Measurements from ENCODE around the gene OSBPL5.
"Not testable (repeated sequence)": the region's sequence is repeated elsewhere in the genome, so short reads cannot be mapped to it uniquely, and the experiment has no call there.

OSBPL5 gene

DNA sequence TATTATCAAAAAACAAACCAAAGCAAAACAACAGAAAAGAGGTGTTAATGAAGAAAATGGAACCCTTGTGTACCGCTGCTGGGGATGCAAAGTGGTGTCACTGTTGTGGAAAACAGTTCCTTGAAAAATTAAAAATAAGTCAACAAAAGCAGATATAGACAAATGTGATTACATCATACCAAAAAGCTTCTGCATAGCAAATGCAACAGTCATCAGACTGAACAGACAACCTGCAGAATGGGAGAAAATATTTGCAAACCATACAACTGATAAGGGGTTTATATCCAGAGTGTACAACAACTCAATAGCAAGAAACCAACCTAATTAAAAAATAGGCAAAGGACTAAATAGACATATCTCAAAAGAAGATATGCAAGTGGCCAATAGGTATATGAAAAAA, 85.0 kb downstream of the OSBPL5 start:
- DNase-seq: no peak

DNA sequence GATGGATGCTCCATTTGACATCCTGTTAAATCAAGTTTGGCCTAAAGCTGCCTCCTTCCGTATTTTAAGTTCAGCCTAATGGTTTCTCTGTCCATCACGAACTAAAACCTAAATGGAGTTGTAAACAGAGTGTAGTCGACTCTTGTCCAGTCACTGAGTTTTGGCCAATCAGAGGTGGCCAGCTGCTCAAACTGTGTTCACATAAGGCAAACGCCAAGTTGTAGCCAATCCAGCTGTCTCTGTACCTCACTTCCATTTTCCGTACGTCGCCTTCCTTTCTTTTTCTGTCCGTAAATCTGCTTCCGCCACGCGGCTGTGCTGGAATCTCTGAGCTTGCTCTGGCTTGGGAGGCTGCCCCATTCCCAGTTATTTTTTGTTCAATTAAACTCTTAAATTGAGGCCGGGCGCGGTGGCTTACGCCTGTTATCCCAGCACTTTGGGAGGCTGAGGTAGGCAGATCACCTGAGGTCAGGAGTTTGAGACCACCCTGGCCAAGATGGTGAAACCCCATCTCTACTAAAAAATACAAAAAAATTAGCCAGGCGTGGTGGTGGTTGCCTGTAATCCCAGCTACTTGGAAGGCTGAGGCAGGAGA, 87.2 kb downstream of the OSBPL5 start:
- DNase-seq: no peak

DNA sequence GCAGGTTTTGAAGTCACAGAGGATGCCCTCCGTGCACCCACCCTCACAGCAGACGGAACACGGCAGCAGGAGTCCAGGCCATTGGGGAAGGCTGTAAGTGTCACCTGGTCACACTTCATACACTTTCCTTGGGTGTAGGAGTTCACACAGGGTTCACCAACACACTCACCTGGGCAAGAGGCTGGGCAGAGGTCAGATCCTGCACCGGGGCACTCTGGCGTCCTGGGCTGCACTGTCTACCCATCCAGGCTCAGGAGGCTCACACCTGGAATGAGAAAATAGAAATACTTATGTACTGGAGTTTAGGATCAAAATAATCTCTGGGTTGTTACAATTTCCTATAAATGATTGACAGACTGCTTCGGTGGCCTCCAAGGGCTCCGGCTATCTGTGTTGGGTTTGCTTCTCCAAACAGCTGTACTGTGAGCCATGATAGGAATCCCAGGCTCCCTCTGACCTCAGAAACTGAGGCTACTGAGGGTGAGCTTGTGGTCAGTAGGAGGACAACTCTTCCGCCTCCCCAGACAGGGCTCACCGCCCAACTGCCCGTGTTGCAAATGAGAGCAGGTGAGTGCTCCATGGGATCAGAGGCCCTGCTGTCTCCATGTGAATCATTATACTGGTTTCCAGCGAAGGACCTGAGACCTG, 87.8 kb downstream of the OSBPL5 start:
- DNase-seq: no peak

DNA sequence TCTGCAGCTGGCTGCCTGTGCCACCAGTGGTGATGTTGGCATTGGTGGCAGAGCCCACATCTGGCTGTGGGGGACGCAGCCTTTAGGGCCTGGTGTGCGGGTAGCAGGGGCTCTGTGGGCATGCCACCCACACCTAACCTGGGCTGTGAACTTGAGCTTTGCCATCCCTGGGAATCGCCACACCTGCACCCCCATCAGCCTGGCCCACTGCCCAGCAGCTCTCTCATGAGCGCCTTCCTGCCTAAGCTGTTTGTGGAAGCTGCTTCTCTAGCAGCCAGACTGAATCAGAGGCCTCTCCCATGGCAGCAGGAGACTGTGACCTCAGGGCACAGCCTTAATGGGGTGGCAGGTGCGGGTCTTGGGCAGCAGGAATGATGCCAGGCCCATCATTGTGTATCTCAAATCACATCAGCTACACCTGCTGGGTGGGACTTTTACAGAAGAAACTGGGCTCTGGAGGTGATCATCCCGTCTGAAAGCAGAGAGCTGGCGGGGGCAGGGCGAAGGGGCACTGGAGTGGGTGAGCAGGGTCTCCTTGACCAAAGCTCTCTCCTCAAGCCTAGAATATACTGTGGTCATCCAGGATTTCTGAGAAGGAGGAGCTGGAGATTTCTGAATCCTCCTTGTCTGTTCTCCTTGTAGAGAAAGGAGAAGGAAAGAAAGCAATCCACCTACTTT, 90.1 kb downstream of the OSBPL5 start:
- DNase-seq: no peak

DNA sequence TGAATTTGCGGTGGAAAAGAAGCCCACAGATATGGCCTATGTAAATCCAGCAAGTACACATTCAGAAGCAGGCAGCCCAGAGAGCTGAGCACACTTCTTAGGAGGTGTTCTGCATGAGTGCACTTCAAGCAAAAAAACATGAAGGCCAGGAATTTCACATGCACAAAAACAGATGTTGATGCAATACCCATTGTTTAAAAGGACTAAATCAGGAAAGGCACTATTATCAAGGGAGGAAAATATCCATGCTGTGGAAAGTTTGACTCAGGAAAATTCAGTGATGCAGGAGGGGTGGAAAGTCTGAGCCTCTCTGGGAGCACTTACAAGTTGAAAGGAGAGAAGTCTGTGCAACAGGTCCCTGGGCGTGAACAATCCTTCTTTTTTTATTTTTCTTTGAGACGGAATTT, 92.1 kb downstream of the OSBPL5 start:
- no peak for DNase-seq

DNA sequence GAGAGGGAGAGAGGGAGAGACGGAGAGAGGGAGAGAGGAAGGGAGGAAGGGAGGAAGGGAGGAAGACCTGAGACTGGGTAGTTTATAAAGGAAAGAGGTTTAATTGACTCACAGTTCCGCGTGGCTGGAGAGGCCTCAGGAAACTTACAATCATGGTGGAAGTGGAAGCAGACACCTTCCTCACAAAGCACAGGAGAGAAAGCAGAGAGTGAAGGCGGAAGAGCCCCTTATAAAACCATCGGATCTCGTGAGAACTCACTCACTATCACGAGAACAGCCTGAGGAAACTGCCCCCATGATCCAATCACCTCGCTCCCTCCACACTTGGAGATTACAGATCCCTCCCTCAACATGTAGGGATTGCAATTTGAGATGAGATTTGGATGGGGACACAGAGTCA, 95.7 kb downstream of the OSBPL5 start:
- no peak for DNase-seq

DNA sequence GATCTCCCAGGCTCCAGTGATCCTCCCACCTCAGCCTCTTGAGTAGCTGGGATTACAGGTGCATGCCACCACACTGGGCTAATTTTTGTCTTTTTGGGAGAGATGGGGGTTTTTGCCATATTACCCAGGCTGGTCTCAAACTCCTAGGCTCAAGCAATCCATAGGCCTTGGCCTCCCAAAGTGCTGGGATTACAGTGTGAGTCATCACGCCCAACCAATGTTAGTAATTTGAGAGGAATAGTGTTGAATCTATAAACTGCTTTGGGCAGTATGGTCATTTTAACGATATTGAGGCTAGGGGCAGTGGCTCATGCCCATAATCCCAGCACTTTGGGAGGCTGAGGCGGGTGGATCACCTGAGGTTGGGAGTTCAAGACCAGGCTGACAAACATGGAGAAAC, 98.8 kb downstream of the OSBPL5 start:
- DNase-seq: not testable (repeated sequence)

DNA sequence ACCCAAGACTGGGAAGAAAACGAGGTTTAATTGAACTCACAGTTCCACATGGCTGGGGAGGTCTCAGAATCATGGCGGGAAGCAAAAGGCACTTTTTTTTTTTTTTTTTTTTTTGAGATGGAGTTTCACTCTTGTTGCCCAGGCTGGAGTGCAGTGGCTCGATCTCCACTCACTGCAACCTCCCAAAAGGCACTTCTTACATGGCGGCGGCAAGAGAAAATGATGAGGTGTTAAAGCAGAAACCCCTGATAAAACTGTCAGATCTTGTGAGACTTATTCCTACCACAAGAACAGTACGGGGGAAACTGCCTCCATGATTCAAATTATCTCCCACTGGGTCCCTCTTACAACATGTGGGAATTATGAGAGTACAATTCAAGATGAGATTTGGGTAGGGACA, 100.4 kb downstream of the OSBPL5 start:
- DNase-seq: not testable (repeated sequence)

DNA sequence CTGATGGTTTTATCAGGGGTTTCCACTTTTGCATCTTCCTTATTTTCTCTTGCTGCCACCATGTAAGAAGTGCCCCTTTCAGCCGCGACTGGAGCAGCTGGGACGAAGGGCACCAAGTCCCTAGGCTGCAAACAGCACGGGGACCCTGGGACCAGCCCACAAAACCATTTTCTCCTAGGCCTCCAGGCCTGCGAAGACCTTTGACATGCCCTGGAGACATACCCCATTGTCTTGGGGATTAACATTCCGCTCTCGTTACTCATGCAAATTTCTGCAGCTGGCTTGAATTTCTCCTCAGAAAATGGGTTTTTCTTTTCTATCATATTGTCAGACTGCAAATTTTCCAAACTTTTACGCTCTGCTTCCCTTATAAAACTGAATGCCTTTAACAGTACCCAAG, 101.2 kb downstream of the OSBPL5 start:
- not testable (repeated sequence) for DNase-seq

DNA sequence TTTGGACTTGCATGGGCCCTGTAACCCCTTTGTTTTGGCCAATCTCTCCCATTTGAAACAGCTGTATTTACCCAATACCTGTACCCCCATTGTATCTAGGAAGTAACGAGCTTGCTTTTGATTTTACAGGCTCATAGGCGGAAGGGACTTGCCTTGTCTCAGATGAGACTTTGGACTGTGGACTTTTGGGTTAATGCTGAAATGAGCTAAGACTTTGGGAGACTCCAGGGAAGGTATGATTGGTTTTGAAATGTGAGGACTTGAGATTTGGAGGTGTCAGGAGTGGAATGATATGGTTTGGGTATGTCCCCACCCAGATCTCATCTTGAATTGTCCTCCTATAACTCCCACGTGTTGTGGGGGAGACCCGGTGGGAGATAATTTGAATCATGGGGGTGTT, 101.7 kb downstream of the OSBPL5 start:
- not testable (repeated sequence) for DNase-seq

DNA sequence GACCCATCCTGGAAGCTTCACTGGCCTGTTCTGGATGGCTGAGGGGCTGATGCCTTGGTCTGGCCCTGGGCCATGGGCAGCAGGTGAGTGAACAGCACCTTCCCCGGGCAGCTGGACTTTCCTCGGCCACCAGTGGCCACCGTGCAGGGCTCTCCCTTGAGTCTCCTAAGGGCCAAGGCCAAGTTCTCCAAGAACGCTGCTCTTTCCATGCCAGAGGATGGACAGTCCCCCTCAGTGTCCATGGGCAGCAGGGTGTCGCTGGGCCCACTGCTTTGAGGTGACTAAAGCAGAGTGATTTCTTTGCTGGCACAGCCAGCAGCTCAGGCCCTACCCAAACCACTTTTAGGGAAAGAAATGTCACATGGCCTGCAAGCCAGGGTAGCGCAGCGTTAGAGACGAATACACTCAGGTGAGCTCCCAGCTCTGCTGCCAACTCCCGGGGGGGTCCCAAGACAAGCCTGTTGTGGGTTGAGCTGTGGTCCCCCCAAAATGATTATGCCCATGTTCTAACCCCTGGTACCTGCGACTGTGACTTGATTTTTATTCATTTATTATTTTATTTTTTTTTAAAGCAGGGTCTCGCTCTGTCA, 104.6 kb downstream of the OSBPL5 start:
- DNase-seq: no peak

DNA sequence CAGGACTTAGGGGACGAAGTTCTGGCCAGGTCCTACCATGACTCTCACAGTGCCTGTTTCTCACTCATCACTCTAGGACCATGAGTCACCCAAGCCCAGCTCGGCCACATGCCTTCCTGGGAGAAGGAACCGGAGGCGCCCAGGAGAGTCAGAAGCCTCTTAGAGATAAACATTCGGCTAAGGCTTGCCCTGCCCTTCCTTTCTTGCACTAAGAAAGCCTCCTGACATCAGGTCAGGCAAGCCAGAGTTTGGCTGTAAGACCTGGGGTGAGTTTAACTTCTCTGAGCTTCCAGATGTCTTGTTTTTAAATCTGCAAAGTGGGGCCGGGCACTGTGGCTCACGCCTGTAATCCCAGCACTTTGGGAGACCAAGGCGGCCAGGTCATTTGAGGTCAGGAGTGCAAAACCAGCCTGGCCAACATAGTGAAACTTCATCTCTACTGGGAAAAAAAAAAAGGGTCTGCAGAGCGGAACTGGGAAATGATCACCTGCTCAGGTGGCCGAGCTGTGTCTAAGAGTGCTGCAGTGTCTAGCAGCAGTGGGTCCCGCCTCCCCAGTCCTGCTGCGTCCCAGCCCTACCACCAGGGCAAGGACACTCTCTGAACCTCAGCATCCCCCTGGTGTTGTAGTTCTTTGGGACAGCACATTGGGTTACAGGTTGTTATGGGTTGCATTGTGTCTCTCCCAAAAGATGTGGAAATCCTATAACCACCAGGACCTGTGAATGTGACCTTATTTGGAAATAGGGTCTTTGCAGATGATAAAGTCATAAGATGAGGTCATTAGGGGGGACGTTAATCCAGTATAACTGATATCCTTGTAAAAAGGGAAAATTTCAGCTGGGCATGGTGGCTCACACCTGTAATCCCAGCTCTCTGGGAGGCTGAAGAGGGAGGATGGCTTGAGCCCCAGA, 106.1 kb downstream of the OSBPL5 start:
- no peak for DNase-seq

DNA sequence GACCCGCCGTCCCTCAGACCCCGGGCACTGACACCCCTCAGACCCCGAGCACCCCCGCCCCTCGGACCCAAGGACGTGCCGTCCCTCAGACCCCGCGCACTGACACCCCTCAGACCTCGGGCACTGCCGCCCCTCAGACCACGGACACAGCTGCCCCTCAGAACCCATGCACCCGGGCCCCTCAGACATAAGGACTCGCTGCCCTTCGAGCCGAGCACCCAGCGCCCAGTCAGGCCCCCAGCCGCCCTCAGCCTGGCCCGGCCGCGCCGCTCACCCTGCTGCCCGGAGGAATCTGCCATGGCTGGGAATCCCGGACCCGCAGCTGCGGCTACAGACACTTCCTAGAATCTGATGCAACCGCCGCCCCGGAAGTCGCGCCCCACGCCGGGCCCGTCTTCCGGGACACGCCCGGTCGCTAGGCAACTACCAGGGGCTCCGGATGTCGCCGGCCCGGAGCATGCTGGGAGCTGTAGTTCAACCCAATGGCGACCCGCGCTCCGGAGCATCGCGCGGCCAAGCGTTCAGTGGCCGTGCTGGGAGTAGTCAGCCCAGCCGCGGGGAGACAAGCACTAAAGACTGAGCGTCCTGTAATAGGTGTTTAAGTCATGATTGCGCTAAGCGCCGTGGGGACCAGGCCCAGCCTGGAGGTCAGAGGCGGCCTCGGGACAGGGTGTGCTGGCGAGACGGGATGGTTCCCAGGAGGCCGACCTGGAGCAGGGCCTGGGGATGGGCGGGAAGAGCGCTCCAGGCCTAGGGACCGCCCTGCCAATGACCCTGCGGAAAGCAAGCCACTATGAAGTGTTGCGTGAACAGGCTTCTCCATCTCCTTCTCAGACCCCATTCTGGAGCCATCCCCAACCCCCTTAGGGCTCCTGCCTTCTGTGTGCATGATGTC, 107.8 kb downstream of the OSBPL5 start, which contains the start of gene CARS1:
Gene CARS1 (minus strand): TSS at position 355 of the 895 bp plus-strand sequence. CDS start 56 bp downstream, at position 299.
- peak; percentile 90 for DNase-seq

DNA sequence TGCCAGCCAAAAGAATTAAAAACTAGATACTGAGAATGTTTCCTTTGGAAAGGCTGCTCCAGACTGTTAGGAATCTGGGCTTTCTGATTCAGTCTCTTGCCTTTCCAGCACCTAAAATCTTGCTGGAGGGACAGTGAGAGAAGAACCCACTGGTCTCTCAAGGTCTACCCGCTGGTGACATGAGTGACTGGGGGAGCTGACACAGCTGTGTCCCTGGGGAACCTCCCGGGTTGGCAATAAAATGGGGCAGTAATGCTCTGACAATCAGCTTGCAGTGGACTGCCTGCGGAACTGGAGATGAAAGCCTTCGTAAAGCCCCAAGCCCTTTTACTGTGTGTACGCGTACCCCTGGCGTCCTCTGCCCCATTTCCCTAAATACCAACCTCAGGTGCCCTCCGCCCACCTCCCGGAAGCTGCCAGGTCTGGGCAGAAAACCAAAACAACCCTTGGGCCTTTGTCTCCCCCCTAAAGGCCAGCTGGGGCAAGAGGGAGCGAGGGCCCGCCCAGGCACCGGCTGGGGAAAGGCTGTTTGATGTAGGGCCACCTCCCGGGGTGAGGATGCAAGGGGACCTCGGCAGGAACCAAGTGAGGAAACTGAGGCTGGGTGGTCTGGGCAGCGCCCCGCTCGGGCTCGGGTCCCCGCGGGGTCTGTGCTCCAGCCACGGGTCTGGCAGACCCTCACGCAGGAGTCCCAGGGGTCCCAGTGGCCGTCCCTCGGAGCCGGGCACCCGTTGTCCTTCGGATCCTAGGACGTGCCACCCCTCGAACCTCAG, 108.6 kb downstream of the OSBPL5 start:
- DNase-seq: no peak

DNA sequence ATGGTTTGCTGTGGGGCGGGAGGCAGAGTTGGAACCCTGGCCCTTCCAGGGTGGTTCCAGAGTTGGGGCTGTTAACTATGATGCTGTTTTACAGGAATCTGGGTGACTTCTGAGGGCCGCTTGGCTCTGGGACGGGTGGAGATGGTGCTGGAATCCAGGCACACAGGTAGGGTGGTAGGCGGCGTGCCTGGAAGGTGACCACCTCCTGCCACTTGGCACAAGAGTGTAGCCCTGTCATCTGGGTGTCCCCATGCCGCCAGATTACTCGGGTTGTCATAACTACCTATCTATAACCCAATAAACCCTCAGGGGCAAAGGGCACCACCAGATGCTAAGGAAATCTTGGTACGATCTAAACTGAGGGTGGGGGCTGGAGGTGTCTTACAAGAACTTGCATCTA, 109.2 kb downstream of the OSBPL5 start:
- DNase-seq: no peak

DNA sequence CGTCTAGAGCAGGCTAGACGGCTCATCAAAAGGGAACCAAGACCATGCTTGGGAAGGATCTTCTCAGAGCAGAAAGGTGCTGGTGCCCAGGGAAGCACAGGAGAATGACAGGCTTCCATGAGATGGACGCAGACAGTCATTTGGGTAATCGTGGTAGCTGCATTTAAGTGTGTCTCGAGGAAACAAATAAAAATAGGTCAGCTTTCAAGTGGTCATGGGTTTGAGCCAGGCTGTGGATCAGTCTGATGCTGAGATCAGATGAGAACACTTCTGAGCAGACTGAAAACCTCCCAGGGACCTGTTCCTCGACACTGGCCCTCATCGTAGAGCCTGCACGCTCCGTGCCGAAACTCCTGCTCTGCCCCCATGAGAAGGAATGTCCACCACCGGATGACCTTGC, 112.5 kb downstream of the OSBPL5 start:
- DNase-seq: no peak

DNA sequence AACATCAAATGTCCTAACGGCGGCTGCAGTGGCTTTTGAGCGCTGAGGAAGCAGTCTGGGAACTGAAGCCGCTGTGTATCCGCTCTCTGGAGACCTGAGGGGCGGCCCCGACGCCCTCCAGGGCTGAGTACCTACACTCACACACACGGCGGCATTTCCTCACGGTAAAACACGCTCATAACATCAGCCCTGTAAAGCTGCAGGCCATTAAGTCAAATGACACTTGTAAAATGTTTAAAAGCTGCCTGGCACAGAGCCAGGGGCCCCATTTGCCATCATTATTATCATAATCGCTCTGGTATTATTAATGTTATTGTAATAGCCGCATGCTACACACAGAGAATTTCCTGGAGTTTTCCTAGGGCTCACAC, 113.0 kb downstream of the OSBPL5 start:
- no peak for DNase-seq

DNA sequence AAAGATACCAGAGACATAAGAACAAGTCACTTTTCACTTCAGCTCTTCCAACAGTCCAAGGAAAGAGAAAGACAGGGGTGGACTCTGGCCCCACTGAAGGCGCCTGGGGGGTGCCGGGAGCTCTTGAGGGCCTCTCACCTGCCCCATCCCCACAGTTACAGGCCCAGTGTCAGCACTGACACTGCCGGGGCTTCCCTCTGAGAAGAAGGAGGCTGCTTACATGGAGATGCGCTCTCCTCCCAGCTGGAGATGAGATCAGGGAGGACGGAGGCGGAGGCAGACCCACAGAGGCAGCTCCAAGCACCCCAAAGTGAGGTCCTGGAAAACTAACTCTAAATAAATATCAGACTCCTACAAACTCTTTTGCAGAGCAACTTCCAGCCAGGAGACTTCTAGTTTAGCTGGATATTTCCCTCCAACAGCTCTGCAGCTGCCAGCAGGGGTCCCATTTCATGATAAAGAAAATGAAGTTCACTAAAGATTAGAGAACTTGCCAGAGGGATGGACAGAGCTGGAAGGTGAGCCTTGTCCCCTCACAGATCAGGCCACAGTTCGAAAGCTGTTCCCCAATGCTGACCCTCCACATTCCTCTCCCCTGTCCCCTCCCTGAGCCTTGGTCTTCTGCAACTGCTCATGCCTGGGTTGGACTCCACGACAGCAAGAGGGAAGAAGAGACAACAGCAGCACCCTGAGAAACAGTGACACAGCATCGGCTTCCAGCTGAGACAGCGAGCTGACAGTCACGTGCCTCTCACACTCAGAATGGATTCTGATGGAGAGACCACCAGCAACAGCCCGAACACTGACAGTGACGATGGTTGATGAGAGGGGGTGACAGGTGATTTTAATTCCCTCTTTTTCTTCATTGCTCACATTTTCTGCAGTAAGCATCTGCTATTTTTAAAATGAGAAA, 113.7 kb downstream of the OSBPL5 start:
- DNase-seq: no peak

DNA sequence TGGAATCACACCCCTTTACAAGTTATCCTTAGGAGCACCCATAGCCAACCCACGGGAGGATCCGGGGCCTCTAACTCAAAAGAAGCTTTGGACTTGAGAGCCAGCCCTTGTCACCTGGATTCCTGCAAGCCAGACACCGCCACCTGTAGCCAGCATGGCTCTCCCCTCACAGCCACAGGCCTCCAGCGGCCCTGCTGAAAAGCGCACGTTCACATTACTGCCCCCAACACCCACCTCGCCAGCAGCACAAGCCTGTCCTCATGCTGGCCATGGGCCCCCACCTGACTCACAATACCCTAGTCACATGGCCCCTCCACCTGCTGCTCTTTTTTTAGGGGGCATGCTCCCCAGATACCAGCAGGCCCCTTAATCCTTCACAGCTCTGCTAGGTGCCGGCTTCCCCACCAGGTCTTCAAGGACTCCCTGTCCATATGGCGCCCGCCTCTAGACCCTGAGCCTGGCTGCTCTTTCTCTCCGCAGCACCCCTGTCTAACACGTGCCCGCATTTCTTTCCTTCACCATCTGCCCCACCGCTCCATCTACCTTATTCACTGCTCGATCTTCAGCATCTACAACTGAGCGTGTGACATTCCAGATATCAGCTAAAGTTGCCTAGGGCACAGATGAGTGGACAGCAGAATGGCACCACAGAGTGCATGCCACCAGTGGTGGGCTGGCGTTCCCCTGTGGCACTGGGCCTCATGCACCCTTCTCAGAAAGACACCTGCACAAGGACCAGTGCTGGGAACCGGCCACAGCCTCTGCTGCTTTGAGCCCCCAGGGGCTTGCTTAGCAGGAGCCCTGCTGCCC, 114.5 kb downstream of the OSBPL5 start:
- no peak for DNase-seq
